Measurements from ENCODE around the gene APOBEC3F. TPM values are rescaled to one million over a fixed set of nuclear protein-coding genes. Genes with fewer than 3 reads are reported as not detected.
"Not testable (repeated sequence)": the region's sequence is repeated elsewhere in the genome, so short reads cannot be mapped to it uniquely, and the experiment has no call there.

The APOBEC3F gene
- total RNA-seq = 4.8 TPM
- long read RNA-seq, partial matches to known transcripts = 0 of 2 reads
- long read RNA-seq, other reads (novel, unspliced or antisense) = 2 of 2 reads

DNA sequence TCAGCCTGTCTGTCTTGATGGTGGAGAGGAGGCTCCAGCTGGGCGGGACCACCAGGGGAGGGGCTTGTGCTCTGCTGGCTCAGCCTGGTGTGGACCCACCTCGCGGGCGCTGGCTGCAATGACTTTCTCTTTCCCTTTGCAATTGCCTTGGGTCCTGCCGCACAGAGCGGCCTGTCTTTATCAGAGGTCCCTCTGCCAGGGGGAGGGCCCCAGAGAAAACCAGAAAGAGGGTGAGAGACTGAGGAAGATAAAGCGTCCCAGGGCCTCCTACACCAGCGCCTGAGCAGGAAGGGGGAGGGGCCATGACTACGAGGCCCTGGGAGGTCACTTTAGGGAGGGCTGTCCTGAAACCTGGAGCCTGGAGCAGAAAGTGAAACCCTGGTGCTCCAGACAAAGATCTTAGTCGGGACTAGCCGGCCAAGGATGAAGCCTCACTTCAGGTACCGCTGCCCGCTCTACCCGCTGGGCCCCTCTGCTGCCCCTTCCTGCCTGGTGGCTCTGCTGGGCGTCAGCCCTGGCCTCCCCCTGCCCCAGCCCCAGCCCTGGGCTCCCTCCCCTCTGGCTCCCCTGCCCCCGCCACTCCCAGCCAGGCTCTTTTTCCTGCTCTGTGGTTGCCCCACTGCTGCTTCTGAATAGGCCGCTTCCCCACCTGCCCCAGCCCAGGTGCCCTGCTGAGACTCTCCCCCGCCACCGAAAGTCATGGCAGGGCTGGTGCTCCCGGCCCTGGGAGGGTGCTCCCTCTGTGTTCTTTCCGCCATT lies at the start of gene APOBEC3F:
Gene APOBEC3F (plus strand): TSS at position 327 of the 759 bp plus-strand sequence. CDS start 97 bp downstream, at position 424.
- H3K4me1 ChIP-seq = peaks cover 17% of the 10 kb centered on the region
- H3K27ac ChIP-seq (replicated peaks) = peak within 1 kb of the TSS; percentile 89
- peak within 1 kb of the TSS; percentile 77 for H3K4me3 ChIP-seq
- TF ChIP-seq, protein P1, sequence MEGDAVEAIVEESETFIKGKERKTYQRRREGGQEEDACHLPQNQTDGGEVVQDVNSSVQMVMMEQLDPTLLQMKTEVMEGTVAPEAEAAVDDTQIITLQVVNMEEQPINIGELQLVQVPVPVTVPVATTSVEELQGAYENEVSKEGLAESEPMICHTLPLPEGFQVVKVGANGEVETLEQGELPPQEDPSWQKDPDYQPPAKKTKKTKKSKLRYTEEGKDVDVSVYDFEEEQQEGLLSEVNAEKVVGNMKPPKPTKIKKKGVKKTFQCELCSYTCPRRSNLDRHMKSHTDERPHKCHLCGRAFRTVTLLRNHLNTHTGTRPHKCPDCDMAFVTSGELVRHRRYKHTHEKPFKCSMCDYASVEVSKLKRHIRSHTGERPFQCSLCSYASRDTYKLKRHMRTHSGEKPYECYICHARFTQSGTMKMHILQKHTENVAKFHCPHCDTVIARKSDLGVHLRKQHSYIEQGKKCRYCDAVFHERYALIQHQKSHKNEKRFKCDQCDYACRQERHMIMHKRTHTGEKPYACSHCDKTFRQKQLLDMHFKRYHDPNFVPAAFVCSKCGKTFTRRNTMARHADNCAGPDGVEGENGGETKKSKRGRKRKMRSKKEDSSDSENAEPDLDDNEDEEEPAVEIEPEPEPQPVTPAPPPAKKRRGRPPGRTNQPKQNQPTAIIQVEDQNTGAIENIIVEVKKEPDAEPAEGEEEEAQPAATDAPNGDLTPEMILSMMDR (IDR thresholded peaks at IDR 0.05; ENCODE audit: borderline replicate concordance) = peak; percentile 24
- peak; percentile 46 for DNase-seq
- intact Hi-C loops (cut with micrococcal nuclease); H3K9me3 ChIP-seq (replicated peaks); H3K27me3 ChIP-seq (ENCODE audit: low read depth); H3K36me3 ChIP-seq: not testable (repeated sequence)

DNA sequence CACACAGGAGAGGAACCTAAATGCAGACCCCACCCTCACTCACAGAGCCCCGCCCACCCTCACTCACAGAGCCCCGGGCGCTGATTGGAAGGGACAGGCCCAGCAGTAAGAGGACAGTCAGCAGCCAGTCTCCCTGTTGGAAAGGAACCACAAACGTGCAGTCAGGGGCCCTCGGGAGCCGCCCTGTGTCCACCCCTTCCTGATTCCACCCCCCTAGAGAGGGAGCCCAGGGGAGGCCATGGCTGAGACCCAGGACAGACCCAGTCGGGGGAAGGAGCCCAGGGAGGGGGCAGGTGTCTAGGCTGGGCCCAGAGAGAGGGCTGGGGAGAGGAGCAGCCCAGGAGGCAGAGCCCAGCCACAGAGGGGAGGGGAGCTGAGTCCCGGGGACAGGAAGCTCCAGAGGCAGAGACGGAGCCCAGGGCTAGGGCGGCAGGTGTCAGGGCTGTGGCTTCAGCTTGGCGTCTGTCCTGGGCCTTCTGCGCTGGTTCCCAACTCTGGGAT lies 47.7 kb upstream of the APOBEC3F start:
- H3K4me1 ChIP-seq; H3K36me3 ChIP-seq; H3K4me3 ChIP-seq; intact Hi-C loops (cut with micrococcal nuclease); H3K27ac ChIP-seq (replicated peaks); H3K9me3 ChIP-seq (replicated peaks); DNase-seq: not testable (repeated sequence)
- peaks cover 30% of the 10 kb centered on the region for H3K27me3 ChIP-seq (ENCODE audit: low read depth)

DNA sequence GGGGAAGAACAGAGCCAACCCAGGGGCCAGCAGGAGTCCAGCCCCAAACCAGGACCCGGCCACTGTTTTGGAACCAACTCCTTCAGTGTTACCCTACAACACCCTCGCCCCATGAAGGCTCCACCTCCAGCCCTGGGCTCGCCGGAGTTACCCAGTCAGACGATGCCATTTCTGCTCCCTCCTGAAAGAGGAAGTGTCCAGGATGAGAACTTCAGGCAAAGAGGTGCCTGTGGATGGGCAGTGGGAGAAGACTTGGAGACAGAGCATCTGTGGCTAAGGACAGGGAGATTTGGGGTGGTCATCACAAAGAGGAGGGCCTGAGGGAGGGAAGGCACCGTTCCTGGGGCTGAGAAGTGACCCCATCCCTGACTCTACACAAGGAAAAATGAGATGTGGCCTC lies 44.6 kb upstream of the APOBEC3F start:
- H3K27me3 ChIP-seq (ENCODE audit: low read depth) = peaks cover 37% of the 10 kb centered on the region
- no peak overlapping the region for H3K4me3 ChIP-seq
- TF ChIP-seq, protein P1 (IDR thresholded peaks at IDR 0.05; ENCODE audit: borderline replicate concordance) = no peak
- H3K27ac ChIP-seq (replicated peaks) = no peak overlapping the region
- H3K4me1 ChIP-seq = no peaks in the 10 kb centered on the region
- DNase-seq = no peak
- no peaks in the 10 kb centered on the region for H3K36me3 ChIP-seq
- intact Hi-C loops (cut with micrococcal nuclease) = no loop called here
- no peaks in the 10 kb centered on the region for H3K9me3 ChIP-seq (replicated peaks)

GRCh38 chr22:38997518-38997917 lies 43.1 kb upstream of the APOBEC3F start:
- Histone ChIP-seq H3K36me3 (no peaks in the 10 kb centered on the region), H3K27me3 (ENCODE audit: low read depth) (peaks cover 37% of the 10 kb centered on the region), H3K4me1 (no peaks in the 10 kb centered on the region), H3K27ac (replicated peaks) (no peak overlapping the region), H3K4me3 (no peak overlapping the region), H3K9me3 (replicated peaks) (no peaks in the 10 kb centered on the region)
- DNase-seq = no peak
- intact Hi-C loops (cut with micrococcal nuclease) = no loop called here
- TF ChIP-seq, protein P1 (IDR thresholded peaks at IDR 0.05; ENCODE audit: borderline replicate concordance) = no peak

DNA sequence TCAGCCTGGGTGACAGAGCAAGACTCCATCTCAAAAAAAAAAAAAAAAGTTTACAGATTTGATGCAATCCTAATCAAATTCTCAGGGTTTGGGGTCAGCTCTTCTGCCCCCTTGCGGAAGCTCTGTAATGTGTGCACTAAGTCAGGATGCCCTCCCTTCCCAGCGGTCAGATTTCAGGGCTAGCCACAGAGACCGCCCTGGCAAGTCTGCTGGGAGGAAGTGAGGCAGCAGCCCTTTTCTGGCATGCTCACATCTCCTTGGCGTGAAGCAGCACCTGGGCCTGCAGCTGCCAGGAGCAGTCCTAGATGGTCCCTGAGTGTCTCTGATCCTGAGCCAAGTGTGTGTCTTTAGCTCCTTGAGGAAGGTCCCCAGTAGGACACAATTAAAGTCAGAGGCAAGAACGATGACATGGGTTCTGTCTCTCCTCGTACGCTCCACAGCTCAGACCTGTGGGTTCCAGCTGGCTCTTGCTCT lies 37.5 kb upstream of the APOBEC3F start:
- DNase-seq = peak; percentile 61
- intact Hi-C loops (cut with micrococcal nuclease) = loop anchor here (10.0 kb wide), 2 partner anchors 112 to 238 kb away; no protein-coding TSS in a partner anchor
- Histone ChIP-seq H3K4me1 (peaks cover 3% of the 10 kb centered on the region), H3K4me3 (no peak overlapping the region), H3K27ac (replicated peaks) (no peak overlapping the region), H3K27me3 (ENCODE audit: low read depth) (peaks cover 7% of the 10 kb centered on the region), H3K9me3 (replicated peaks) (no peaks in the 10 kb centered on the region), H3K36me3 (no peaks in the 10 kb centered on the region)
- TF ChIP-seq, protein P1 (IDR thresholded peaks at IDR 0.05; ENCODE audit: borderline replicate concordance) = peak; percentile 83

- H3K27ac ChIP-seq (replicated peaks) = no peak overlapping the region
- H3K9me3 ChIP-seq (replicated peaks) = no peaks in the 10 kb centered on the region
- TF ChIP-seq, protein P1 (IDR thresholded peaks at IDR 0.05; ENCODE audit: borderline replicate concordance) = no peak
- peaks cover 3% of the 10 kb centered on the region for H3K4me1 ChIP-seq
- intact Hi-C loops (cut with micrococcal nuclease) = loop anchor here (10.0 kb wide), 2 partner anchors 108 to 242 kb away; no protein-coding TSS in a partner anchor
- H3K4me3 ChIP-seq = no peak overlapping the region
- H3K27me3 ChIP-seq (ENCODE audit: low read depth) = no peaks in the 10 kb centered on the region
- no peak for DNase-seq
- H3K36me3 ChIP-seq = no peaks in the 10 kb centered on the region
These were observed 33.5 kb upstream of the APOBEC3F start for GRCh38 chr22:39007177-39007576.

- not testable (repeated sequence) for H3K4me3 ChIP-seq; H3K27ac ChIP-seq (replicated peaks); H3K36me3 ChIP-seq; H3K27me3 ChIP-seq (ENCODE audit: low read depth); H3K9me3 ChIP-seq (replicated peaks); H3K4me1 ChIP-seq; DNase-seq
- intact Hi-C loops (cut with micrococcal nuclease) = loop anchor here (10.0 kb wide), 2 partner anchors 106 to 244 kb away; no protein-coding TSS in a partner anchor
These were observed 32.3 kb upstream of the APOBEC3F start for GRCh38 chr22:39008271-39008850.
